K562 (cell line): ENCODE data around the gene SLMAP. TPM values are rescaled to one million over a fixed set of nuclear protein-coding genes. Genes with fewer than 3 reads are reported as not detected.
A peak's percentile ranks its signal among the peaks of the same experiment; 100 is the strongest.

Experiments used
- ATAC-seq: fragments of 200-7000 bp; cut with Tn5 transposase; 3 replicates; pipeline ENCODE4 v1.9.1; 2020; ENCODE audit warnings: moderate library complexity
- BruUV-seq: library from RNA; stranded (reverse); fragments of 400-500 nt; replicated peaks from 2 replicates; lab custom pipeline; 2021; lab: Mats Ljungman, UMichigan
- CTCF ChIA-PET: fragments of 300-600 bp; formaldehyde crosslinking; extraction: SDS; loops from one replicate; lab custom pipeline; 2021; ENCODE audit warnings: low intra/inter-chr PET ratio; lab: Yijun Ruan, JAX
- POLR2A ChIA-PET: fragments of 300-600, 350-650 bp; sonication (Branson Sonifier 250); formaldehyde crosslinking; extraction: SDS; loops from one replicate; lab custom pipeline; 2021; ENCODE audit warnings: antibody characterized with exemption, inconsistent platforms; lab: Yijun Ruan, JAX
- DNase-seq, 4 experiments: peaks; one replicate each; pipeline versions ENCODE4 v3.0.0 to v3.0.0-alpha.2; 2011 to 2018; ENCODE audit warnings: low spot score in 3 of 4, mixed read lengths in 3 of 4; ENCODE audit errors: extremely low read depth in 1 of 4
- FAIRE-seq: peaks from 2 replicates; lab custom pipeline; 2011; peaks lifted over from hg19 to GRCh38; lab: Jason Lieb, UNC
- H2AFZ ChIP-seq: 2 replicates; pipeline ENCODE4 v1.6.0; 2011; ENCODE audit warnings: low read depth, low read length, control low read depth, inconsistent platforms
- H3K27ac ChIP-seq: fragments of 200-600 bp; 3 replicates; pipeline ENCODE4 v1.8.0; 2011; ENCODE audit warnings: low read depth, mild to moderate bottlenecking, control low read depth, inconsistent platforms, low read length, moderate library complexity, mixed read lengths; ENCODE audit errors: extremely low read depth
- H3K27me3 ChIP-seq, 2 experiments: fragments of 300-600 bp in 1 of 2; 2 replicates in 1 of 2; 3 replicates in 1 of 2; pipeline versions ENCODE4 v1.6.0 to v1.8.0; 2011; ENCODE audit warnings: inconsistent platforms in 2 of 2, low read length in 2 of 2, mild to moderate bottlenecking in 1 of 2, mixed read lengths in 1 of 2, moderate library complexity in 1 of 2; ENCODE audit not compliant: control insufficient read depth in 2 of 2, insufficient read depth in 2 of 2
- H3K36me3 ChIP-seq: fragments of 300-600 bp; 3 replicates; pipeline ENCODE4 v1.8.0; 2011; ENCODE audit warnings: mild to moderate bottlenecking, low read length, inconsistent platforms; ENCODE audit not compliant: control insufficient read depth, insufficient read depth
- H3K4me1 ChIP-seq, 2 experiments: fragments of 200-600 bp in 1 of 2; replicated peaks in 1 of 2; 2 replicates in 1 of 2; 3 replicates in 1 of 2; pipeline versions ENCODE4 v1.5.1 to v1.8.0; 2011; ENCODE audit warnings: inconsistent platforms in 2 of 2, low read length in 2 of 2, mild to moderate bottlenecking in 1 of 2, mixed read lengths in 1 of 2, moderate library complexity in 1 of 2; ENCODE audit not compliant: control insufficient read depth in 2 of 2, insufficient read depth in 2 of 2
- H3K4me2 ChIP-seq: 2 replicates; pipeline ENCODE4 v1.6.1; 2011; ENCODE audit warnings: low read length, control low read depth, inconsistent platforms, mixed read lengths; ENCODE audit not compliant: insufficient read depth
- H3K4me3 ChIP-seq: fragments of 200-600 bp; sonication (generic), shearing (Covaris generic); 2 replicates; pipeline ENCODE4 v1.5.1; 2016; ENCODE audit warnings: control low read depth, inconsistent platforms
- H3K79me2 ChIP-seq: fragments of 200-600 bp; 3 replicates; pipeline ENCODE4 v1.8.0; 2011; ENCODE audit warnings: low read length, inconsistent platforms; ENCODE audit not compliant: control insufficient read depth, insufficient read depth
- H3K9ac ChIP-seq, 2 experiments: 2 replicates each; pipeline versions ENCODE4 v1.6.0 to v1.6.1; 2011; ENCODE audit warnings: low read depth in 2 of 2, low read length in 2 of 2, control low read depth in 1 of 2, inconsistent platforms in 1 of 2, mild to moderate bottlenecking in 1 of 2, mixed read lengths in 1 of 2; ENCODE audit not compliant: insufficient read depth in 1 of 2
- H3K9me1 ChIP-seq: one replicate; pipeline ENCODE4 v1.6.0; 2011; ENCODE audit warnings: inconsistent platforms, mild to moderate bottlenecking, low read length, moderate library complexity; ENCODE audit not compliant: control insufficient read depth, insufficient read depth
- H3K9me3 ChIP-seq: replicated peaks from 2 replicates; pipeline ENCODE4 v1.5.1; 2011; ENCODE audit warnings: low read depth, low read length, inconsistent platforms; ENCODE audit not compliant: control insufficient read depth, insufficient read depth
- H4K20me1 ChIP-seq: replicated peaks from 2 replicates; pipeline ENCODE4 v1.6.1; 2011; ENCODE audit warnings: low read length, inconsistent platforms, mixed read lengths; ENCODE audit not compliant: control insufficient read depth, insufficient read depth
- ARID1B ChIP-seq: fragments of 450-650 bp; IDR thresholded peaks from 2 replicates; pipeline ENCODE4 v1.6.1; 2016; ENCODE audit warnings: antibody characterized with exemption, mild to moderate bottlenecking, inconsistent platforms
- CC2D1A ChIP-seq: fragments of 450-650 bp; IDR thresholded peaks from 2 replicates; pipeline ENCODE4 v1.6.1; 2017; ENCODE audit warnings: mild to moderate bottlenecking
- FOS ChIP-seq: IDR thresholded peaks from 3 replicates; pipeline ENCODE4 v1.6.1; 2011; ENCODE audit not compliant: insufficient read length; ENCODE audit errors: extremely low read depth
- HCFC1 ChIP-seq: IDR thresholded peaks from 2 replicates; pipeline ENCODE4 v1.6.1; 2012; ENCODE audit warnings: low read depth, low read length, improper control_type of control experiment
- JUND ChIP-seq, 2 experiments: IDR thresholded peaks; 2 replicates in 1 of 2; 3 replicates in 1 of 2; pipeline ENCODE4 v1.6.1; 2011; ENCODE audit warnings: borderline replicate concordance in 2 of 2, low read depth in 2 of 2, low read length in 2 of 2, improper control_type of control experiment in 1 of 2, missing biosample characterization in 1 of 2, missing genetic modification characterization in 1 of 2, missing genetic modification reagents in 1 of 2
- KDM1A ChIP-seq, 2 experiments: fragments of 450-650 bp; IDR thresholded peaks; 2 replicates each; pipeline ENCODE4 v1.6.1; 2016; ENCODE audit warnings: mild to moderate bottlenecking in 2 of 2
- MAZ ChIP-seq, 2 experiments: fragments of 450-650 bp in 1 of 2; sonication (generic) in 1 of 2; formaldehyde crosslinking; IDR thresholded peaks in 1 of 2; conservative IDR thresholded peaks in 1 of 2; 2 replicates each; pipeline versions ENCODE4 v1.4.0 to v1.5.0; 2020; ENCODE audit warnings: mild to moderate bottlenecking in 1 of 2, missing genetic modification reagents in 1 of 2
- NR2C1 ChIP-seq, 2 experiments: fragments of 450-650 bp; IDR thresholded peaks; 2 replicates each; pipeline ENCODE4 v1.6.1; 2017; ENCODE audit warnings: mild to moderate bottlenecking in 2 of 2, antibody characterized with exemption in 1 of 2, inconsistent platforms in 1 of 2, missing compliant biosample characterization in 1 of 2, missing genetic modification characterization in 1 of 2
- NR2C2 ChIP-seq, 2 experiments: fragments of 200-800 bp in 1 of 2; sonication (Bioruptor generic) in 1 of 2; sonication (generic) in 1 of 2; formaldehyde crosslinking in 1 of 2; IDR thresholded peaks; 2 replicates each; pipeline versions ENCODE4 v1.6.1 to v1.8.0; 2016 to 2022; ENCODE audit warnings: mild to moderate bottlenecking in 1 of 2, missing compliant biosample characterization in 1 of 2, missing genetic modification characterization in 1 of 2, missing genetic modification reagents in 1 of 2
- RAD21 ChIP-seq, 2 experiments: fragments of 250-450 bp in 1 of 2; fragments of 450-650 bp in 1 of 2; sonication (Bioruptor Pico) in 1 of 2; formaldehyde crosslinking in 1 of 2; IDR thresholded peaks in 1 of 2; conservative IDR thresholded peaks in 1 of 2; 2 replicates each; pipeline versions ENCODE4 v1.4.0 to v1.8.0; 2020 to 2022; ENCODE audit warnings: mild to moderate bottlenecking in 2 of 2, moderate library complexity in 1 of 2
- RAD51 ChIP-seq: fragments of 450-650 bp; IDR thresholded peaks from 2 replicates; pipeline ENCODE4 v1.7.1; 2016; ENCODE audit warnings: low read depth, mild to moderate bottlenecking, borderline replicate concordance
- RBM25 ChIP-seq: fragments of 200-400 bp; formaldehyde crosslinking; IDR thresholded peaks from 2 replicates; pipeline ENCODE4 v1.6.1; 2018; ENCODE audit warnings: low read length, low read depth, moderate library complexity; ENCODE audit not compliant: severe bottlenecking
- RNF2 ChIP-seq: sonication (generic); IDR thresholded peaks from 2 replicates; pipeline ENCODE4 v1.6.1; 2016
- SMAD4 ChIP-seq: fragments of 250-450 bp; sonication (Bioruptor Pico); conservative IDR thresholded peaks from 2 replicates; pipeline ENCODE4 v1.8.0; 2021; ENCODE audit warnings: inconsistent platforms, mild to moderate bottlenecking, moderate library complexity
- ZBTB12 ChIP-seq: fragments of 250-450 bp; sonication (Bioruptor Pico); IDR thresholded peaks from 2 replicates; pipeline ENCODE4 v1.4.0; 2020
- ZNF121 ChIP-seq: sonication (generic); formaldehyde crosslinking; conservative IDR thresholded peaks from 2 replicates; pipeline ENCODE4 v1.8.0; 2022; ENCODE audit warnings: missing genetic modification reagents
- ZNF384 ChIP-seq: IDR thresholded peaks from 2 replicates; pipeline ENCODE4 v1.6.1; 2012; ENCODE audit warnings: low read depth, low read length, improper control_type of control experiment
- ZNF655 ChIP-seq: fragments of 250-450 bp; sonication (Bioruptor Pico); IDR thresholded peaks from 2 replicates; pipeline ENCODE4 v1.5.0; 2021
- WGBS: fragments of 100-300 bp; shearing (Covaris generic); methylation state at CpG from one replicate; pipeline ENCODE4 v1.1.6; 2016; ENCODE audit warnings: low coverage, mixed read lengths; ENCODE audit not compliant: insufficient coverage; ENCODE audit errors: missing lambda C conversion rate; 5-methylcytosine and 5-hydroxymethylcytosine counted together
- in situ Hi-C: fragments of 300-500 bp; cut with MboI; formaldehyde crosslinking; loops from 4 replicates; pipeline ENCODE4 v1.15.0; 2018; ENCODE audit warnings: inconsistent platforms, mixed read lengths
- intact Hi-C: fragments of 100-400 bp; cut with micrococcal nuclease; formaldehyde crosslinking; loops from 2 replicates; pipeline ENCODE4 v1.14.2; 2022
- polyA plus RNA-seq, 8 experiments: library from polyadenylated mRNA; depleted of rRNA in 4 of 8; stranded (reverse) in 5 of 8; unstranded in 3 of 8; fragments of >200 nt; fragmentation: Nextera tagmentation in 2 of 8; fragmentation: Illumina TruSeq in 1 of 8; extraction: Ambion mirVana in 2 of 8; extraction: Trizol in 1 of 8; gene quantifications; 2 replicates each; pipeline versions ENCODE4 v1.2.1 to v1.2.3, GENCODE V29; 2011 to 2014; ENCODE audit warnings: inconsistent platforms in 1 of 8, missing spikeins in 1 of 8
- total RNA-seq, 7 experiments: library from RNA; depleted of rRNA in 6 of 7; stranded (reverse); fragments of >200 nt in 6 of 7; fragmentation: Illumina TruSeq in 2 of 7; extraction: Trizol in 2 of 7; gene quantifications; 2 replicates each; pipeline versions ENCODE4 v1.2.1 to v1.2.3, GENCODE V29; 2011 to 2021; ENCODE audit warnings: low replicate concordance in 1 of 7

SLMAP gene
- total and polyA plus RNA-seq, 9 of the 15 experiments (the other 6 are each of a cell fraction or from before 2014, with no cell fraction given), result 12.1 to 50.7 (median 28.3) TPM

GRCh38 chr3:57958642-57959422 lies 202.7 kb downstream of the SLMAP start:
- Histone ChIP-seq H3K36me3 (no peaks in the 10 kb centered on the region), H3K9me1 (no peaks in the 10 kb centered on the region), H3K4me1 (peaks cover 16 to 22% of the 10 kb centered on the region in 2 experiments), H3K9me3 (no peaks in the 10 kb centered on the region), H3K27ac (peak overlapping the region; percentile 59; the same call in 2 of the 3 replicates), H4K20me1 (no peaks in the 10 kb centered on the region), H3K4me3 (no peak overlapping the region), H3K79me2 (no peaks in the 10 kb centered on the region), H2AFZ (peak overlapping the region; percentile 86), H3K27me3 (no peaks in the 10 kb centered on the region), H3K4me2 (peak overlapping the region; percentile 63), H3K9ac (peak overlapping the region; percentile 41 to 84; a peak in 3 of 4 replicates)
- BruUV-seq, result no TSS peak
- peak; percentile 24 to 58 (median 40) for DNase-seq
- WGBS, result 19% methylated on average over 10 of the region's 13 CpGs
- in situ Hi-C loops, result no loop called here
- ChIA-PET POLR2A (interaction anchor here (0.7 to 1.0 kb wide), 3 partner anchors 12 to 218 kb away, joined by 3 read pairs; partner anchors contain the start of gene SLMAP), CTCF (no interaction called here)
- FAIRE-seq, result peak; percentile 64
- intact Hi-C loops, result no loop called here
- peak; percentile 76 for ATAC-seq
- TF ChIP-seq ARID1B, result peak; percentile 57
- TF ChIP-seq CC2D1A, result 0 out of 2 replicates have a peak, but pooled peaks have one; percentile 23
- peak; percentile 20; the same call in 1 of the 2 replicates for TF ChIP-seq JUND (IDR thresholded peaks at IDR 0.05; ENCODE audit: borderline replicate concordance, low read depth, low read length)
- TF ChIP-seq JUND (tag; IDR thresholded peaks at IDR 0.05; ENCODE audit: borderline replicate concordance, low read depth, low read length), result no peak; the same call in 2 of the 3 replicates
- no peak for TF ChIP-seq ZNF121 (CRISPR knock-in tag)
- no peak for TF ChIP-seq ZNF655 (CRISPR knock-in tag)
- no peak for TF ChIP-seq HCFC1
- TF ChIP-seq ZBTB12 (CRISPR knock-in tag), result no peak
- TF ChIP-seq NR2C1 (IDR thresholded peaks at IDR 0.05), result no peak
- TF ChIP-seq NR2C1 (tag; IDR thresholded peaks at IDR 0.05), result 0 out of 2 replicates have a peak, but pooled peaks have one; percentile 12
- TF ChIP-seq NR2C2 (CRISPR knock-in tag; IDR thresholded peaks at IDR 0.05), result no peak
- peak; percentile 50; the same call in 1 of the 2 replicates for TF ChIP-seq NR2C2 (tag; IDR thresholded peaks at IDR 0.05)
- TF ChIP-seq RNF2, result peak; percentile 50; the same call in 1 of the 2 replicates
- 0 out of 4 replicates have a peak, but pooled peaks of 1 of the 2 experiments have one; percentile 9 for TF ChIP-seq RAD21 (CRISPR knock-in tag; conservative IDR thresholded peaks at IDR 0.05 in 1 of 2, IDR thresholded peaks at IDR 0.05 in 1 of 2)
- no peak for TF ChIP-seq FOS
- TF ChIP-seq SMAD4 (CRISPR knock-in tag), result 0 out of 2 replicates have a peak, but pooled peaks have one; percentile 34
- TF ChIP-seq MAZ (CRISPR knock-in tag; conservative IDR thresholded peaks at IDR 0.05 in 1 of 2, IDR thresholded peaks at IDR 0.05 in 1 of 2), result peak in 1 of 2 experiments; percentile 45; a peak in 2 of 4 replicates
- TF ChIP-seq ZNF384, result peak; percentile 74
- no peak for TF ChIP-seq RAD51
- TF ChIP-seq RBM25, result peak; percentile 44
- TF ChIP-seq KDM1A (IDR thresholded peaks at IDR 0.05), result no peak
